ENCODE results near the gene OBSL1. TPM values are rescaled to one million over a fixed set of nuclear protein-coding genes. Genes with fewer than 3 reads are reported as not detected.

The OBSL1 gene
- total RNA-seq, 1 donor from 2014 or later = 0.26 TPM

DNA sequence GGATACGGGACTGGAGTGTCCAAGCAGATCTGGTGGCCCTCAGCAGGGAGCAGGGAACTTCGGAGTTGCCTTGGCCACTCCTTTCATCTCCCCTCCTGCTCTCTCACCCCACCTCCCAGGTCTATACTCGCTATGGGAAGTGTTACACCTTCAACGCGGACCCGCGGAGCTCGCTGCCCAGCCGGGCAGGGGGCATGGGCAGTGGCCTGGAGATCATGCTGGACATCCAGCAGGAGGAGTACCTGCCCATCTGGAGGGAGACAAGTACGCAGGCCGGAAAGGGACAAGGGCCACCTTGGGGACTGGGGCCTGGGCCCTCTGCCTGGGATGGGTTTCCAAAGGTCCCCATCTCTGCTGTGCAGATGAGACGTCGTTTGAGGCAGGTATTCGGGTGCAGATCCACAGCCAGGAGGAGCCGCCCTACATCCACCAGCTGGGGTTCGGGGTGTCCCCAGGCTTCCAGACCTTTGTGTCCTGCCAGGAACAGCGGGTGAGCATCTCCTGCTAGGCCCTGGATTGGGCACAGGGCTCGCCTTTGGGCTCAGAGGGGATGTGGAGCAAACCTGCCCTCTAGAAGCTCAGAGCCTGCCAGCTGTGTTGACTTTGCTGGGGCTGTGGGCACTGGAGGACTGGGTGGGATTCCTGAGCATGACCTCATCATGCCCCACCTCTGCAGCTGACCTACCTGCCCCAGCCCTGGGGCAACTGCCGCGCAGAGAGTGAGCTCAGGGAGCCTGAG is 39.5 kb downstream of the OBSL1 start:
- H3K27ac Mint-ChIP-seq = no peak overlapping the region
- no peak for DNase-seq
- H3K27me3 Mint-ChIP-seq = peaks cover 48% of the 10 kb centered on the region
- intact Hi-C loops (cut with micrococcal nuclease) = loop anchor here (2.0 kb wide), 1 partner anchor 73 kb away; no protein-coding TSS in a partner anchor
- no peaks in the 10 kb centered on the region for H3K36me3 Mint-ChIP-seq (ENCODE audit: low read depth)
- no peak overlapping the region for H3K4me3 Mint-ChIP-seq
- no peaks in the 10 kb centered on the region for H3K9me3 Mint-ChIP-seq
- H3K4me1 Mint-ChIP-seq = peaks cover 3% of the 10 kb centered on the region

DNA sequence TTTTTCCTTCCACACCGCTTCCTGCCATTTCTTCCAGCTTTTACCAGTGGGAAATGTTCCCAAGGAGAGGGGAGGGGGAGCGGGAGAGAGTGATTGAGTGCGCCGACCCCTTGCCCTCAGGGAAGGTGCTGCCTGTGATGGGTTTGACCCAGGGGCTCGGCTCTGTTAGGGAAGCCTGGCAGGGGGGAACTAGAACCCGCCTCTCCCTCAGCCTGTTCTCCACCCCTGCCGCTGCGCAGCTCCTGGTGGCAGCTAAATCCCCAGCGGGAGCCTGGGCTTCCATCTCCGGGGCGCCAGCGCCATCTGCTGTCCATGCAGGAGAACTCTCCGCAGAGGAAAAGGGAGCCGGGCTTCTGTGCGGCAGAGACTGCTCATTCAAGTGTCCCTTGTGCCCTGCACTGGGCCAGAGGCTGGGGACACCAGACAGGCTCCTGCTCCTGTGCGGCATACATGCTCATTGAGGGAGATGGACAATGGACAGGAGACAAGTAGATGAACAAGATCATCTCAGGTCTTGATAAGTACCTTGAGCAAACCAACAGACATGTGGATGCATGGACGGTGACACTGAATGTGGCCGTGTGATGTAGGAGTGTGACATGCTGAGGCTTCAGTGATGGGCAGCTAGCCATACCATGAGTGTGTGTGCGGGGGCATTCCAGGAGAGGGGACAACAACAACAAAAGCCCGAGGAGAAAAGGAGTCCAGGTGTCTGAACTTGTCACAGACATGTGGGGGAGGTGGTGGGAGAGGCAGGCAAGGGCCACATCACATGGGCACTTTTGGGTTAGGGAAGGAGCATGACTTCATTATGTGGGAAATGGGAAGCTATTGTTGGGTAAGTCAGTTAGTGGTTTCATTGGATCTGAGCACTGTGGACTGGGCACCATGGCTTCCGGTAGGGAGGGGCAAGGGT is 41.0 kb downstream of the OBSL1 start:
- H3K4me1 Mint-ChIP-seq = peaks cover 3% of the 10 kb centered on the region
- no peak overlapping the region for H3K4me3 Mint-ChIP-seq
- intact Hi-C loops (cut with micrococcal nuclease) = loop anchor here (1.0 to 2.0 kb wide), 4 partner anchors 32 to 127 kb away; partner anchors contain the start of gene GMPPA
- no peak overlapping the region for H3K27ac Mint-ChIP-seq
- peaks cover 59% of the 10 kb centered on the region for H3K27me3 Mint-ChIP-seq
- H3K9me3 Mint-ChIP-seq = no peaks in the 10 kb centered on the region
- DNase-seq = peak; percentile 95
- no peaks in the 10 kb centered on the region for H3K36me3 Mint-ChIP-seq (ENCODE audit: low read depth)

DNA sequence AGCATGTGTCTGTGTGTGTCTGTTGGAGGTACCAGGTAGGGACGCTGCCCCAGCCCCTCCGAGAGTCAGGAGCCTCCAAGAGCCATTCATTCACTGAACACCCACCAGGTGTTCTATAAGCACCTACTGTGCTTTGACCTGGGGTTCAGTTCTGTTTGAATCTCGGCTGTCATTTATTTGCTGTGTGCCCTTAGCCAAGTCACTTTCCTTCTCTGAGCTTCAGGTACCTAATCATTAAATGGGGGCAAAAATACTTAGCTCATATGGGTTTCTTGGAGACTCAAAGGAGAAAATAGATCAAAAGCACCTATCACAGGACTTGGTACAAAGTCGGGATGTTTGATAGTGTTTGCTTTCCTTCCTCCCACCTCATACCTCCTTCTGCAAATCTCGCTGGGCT is 43.9 kb downstream of the OBSL1 start:
- Mint-ChIP-seq H3K4me1 (peaks cover 3% of the 10 kb centered on the region), H3K36me3 (ENCODE audit: low read depth) (no peaks in the 10 kb centered on the region), H3K4me3 (no peak overlapping the region), H3K27me3 (peaks cover 75% of the 10 kb centered on the region), H3K27ac (no peak overlapping the region), H3K9me3 (no peaks in the 10 kb centered on the region)
- intact Hi-C loops (cut with micrococcal nuclease) = no loop called here
- DNase-seq = no peak

DNA sequence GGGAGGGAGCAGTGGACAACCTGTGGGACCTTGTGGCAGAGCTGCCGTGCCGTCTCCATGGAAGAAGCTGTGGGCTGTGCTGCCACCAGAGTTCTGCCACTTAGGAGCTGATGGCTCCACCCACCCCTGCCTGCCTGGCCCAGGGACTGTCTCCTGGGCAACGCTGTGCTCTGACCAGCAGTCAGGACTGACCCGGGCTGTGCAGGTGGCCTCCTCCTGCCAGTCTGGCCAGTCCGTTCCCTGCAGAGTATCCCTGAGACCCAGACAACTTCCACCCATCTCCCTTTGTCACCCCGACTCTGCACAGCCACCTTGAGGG is 44.3 kb downstream of the OBSL1 start:
- Mint-ChIP-seq H3K9me3 (no peaks in the 10 kb centered on the region), H3K27me3 (peaks cover 76% of the 10 kb centered on the region), H3K4me1 (peaks cover 4% of the 10 kb centered on the region), H3K4me3 (no peak overlapping the region), H3K27ac (no peak overlapping the region), H3K36me3 (ENCODE audit: low read depth) (no peaks in the 10 kb centered on the region)
- no peak for DNase-seq
- intact Hi-C loops (cut with micrococcal nuclease) = no loop called here

DNA sequence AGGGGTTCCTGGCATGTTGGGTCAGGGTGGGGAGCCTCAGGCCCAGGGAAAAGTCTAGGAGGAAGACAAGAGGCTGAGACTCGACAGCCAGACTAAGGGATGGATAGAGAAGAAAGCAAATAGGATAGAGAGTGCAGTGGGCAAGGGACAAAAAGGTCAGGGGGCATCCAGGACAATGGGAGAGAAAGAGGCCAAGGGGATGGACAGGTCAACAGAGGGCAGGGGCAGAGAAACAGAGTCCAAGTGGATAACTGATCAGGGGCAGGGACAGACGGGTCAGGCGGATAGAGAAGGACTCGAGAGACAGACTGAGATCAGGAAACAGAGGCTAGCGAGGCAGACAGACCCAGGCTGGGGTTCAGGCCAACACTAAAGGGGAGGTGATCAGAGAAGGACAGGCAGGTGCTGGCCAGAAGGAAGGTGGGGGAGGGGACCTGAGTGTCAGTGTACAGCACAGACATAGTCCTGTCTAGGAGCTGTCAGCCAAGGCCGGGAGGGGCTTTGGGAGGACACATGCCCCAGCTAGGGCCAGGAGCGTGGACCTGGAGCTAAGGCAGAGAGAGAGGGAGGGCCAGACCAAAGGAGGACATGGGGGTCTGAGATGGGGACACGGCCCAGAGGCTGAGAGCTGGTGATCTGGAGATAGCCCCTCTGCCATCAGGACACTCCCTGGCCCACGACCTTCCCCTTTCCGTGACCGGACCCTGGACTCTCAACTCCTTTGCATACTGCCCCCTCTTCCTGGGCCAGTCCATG is 44.8 kb downstream of the OBSL1 start:
- Mint-ChIP-seq H3K9me3 (no peaks in the 10 kb centered on the region), H3K36me3 (ENCODE audit: low read depth) (no peaks in the 10 kb centered on the region), H3K4me1 (peaks cover 8% of the 10 kb centered on the region), H3K27ac (no peak overlapping the region), H3K4me3 (no peak overlapping the region), H3K27me3 (peaks cover 81% of the 10 kb centered on the region)
- no peak for DNase-seq
- intact Hi-C loops (cut with micrococcal nuclease) = no loop called here

DNA sequence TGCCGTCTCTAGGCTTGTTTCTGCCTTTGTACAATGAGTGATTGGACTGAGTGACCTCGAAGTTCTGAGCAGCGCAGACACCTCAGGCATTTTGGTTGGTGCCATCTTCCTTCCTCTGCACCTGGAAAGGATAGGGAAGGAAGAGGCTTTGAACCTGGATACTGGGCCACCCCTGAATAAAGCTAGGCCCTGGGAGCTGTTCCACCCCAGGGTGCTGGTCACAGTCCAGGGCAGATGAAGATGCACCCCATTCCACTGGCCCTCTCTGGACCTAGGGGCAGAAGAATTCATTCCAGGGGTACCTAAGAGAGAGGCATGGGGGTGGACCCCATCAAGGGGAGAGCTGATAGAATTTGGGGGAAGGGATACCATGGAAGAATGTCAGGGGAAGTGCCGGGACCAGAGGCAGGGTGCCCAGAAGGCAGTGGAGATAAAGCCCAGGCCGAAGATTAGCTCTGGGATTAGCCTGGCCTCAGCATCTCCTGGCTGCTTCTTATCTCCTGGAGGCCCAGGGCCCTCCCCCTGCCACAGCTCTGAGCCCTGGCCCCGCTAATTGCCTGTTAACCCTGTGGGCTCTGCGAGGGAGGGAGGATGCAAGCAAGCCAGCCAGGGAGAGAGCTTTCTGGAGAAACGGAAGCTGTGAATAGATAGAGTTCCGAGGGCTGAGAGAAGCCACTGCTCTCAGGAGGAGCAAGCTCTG is 45.7 kb downstream of the OBSL1 start:
- Mint-ChIP-seq H3K36me3 (ENCODE audit: low read depth) (no peaks in the 10 kb centered on the region), H3K9me3 (no peaks in the 10 kb centered on the region)
- intact Hi-C loops (cut with micrococcal nuclease) = no loop called here

DNA sequence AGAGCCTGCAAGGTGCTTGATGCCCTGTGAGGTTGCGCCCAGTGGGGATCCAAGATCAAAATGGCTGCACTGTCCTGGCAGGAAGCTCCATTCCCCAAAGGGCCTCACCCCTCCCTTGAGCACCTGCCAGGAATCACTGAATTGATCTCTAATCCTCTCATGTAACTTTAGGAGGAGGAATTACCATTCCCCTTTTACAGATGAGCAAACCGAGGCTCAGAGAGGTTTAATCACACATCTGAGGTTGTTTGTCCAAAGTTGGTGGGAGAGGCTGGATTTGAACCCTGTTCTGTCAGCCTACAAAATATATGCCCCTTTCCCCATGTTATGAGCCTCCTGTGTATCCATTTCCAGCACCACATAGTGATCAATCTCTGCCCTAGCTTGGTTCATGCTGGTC is 46.5 kb downstream of the OBSL1 start:
- no peak overlapping the region for H3K4me3 Mint-ChIP-seq
- DNase-seq = no peak

More for the DNA sequence above, 45.7 kb downstream of the OBSL1 start:
- peaks cover 81% of the 10 kb centered on the region for H3K27me3 Mint-ChIP-seq
- no peak overlapping the region for H3K27ac Mint-ChIP-seq
- no peak for DNase-seq
- H3K4me1 Mint-ChIP-seq = peaks cover 8% of the 10 kb centered on the region
- H3K4me3 Mint-ChIP-seq = no peak overlapping the region

DNA sequence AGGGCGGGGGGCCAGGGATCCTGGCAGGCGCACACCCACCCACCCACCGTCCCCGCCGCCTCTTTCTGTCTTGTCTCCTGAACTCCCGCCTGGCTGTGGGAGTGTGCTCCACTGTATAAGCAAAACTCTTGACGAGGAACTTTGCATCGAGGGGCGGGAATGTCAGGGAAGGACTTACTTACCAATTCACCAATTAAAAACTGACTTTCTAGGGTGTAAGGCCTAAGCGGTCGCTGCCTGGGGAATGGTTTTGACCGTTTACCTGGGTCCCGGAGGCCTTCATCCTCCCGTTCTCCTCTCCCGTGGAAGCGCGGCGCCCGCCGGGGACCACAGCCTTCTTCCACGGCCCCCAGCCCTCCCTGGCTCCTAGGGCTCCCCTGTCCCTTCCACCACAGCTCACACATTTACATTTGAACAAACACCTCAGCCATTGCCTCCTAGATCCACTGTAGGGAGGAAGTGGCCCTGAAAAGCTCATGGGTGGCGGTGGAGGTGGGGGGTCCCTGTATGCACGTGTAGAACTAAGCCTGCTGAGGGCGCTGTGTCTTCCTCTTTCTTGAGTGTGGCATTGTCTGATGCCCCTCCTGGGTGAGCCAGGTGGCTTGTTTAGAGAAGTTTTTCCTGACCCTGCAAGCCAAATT is 48.2 kb downstream of the OBSL1 start:
- H3K4me1 Mint-ChIP-seq = peaks cover 4% of the 10 kb centered on the region
- intact Hi-C loops (cut with micrococcal nuclease) = no loop called here
- DNase-seq = no peak
- H3K9me3 Mint-ChIP-seq = no peaks in the 10 kb centered on the region
- H3K36me3 Mint-ChIP-seq (ENCODE audit: low read depth) = no peaks in the 10 kb centered on the region
- H3K27me3 Mint-ChIP-seq = peaks cover 73% of the 10 kb centered on the region
- H3K4me3 Mint-ChIP-seq = no peak overlapping the region
- no peak overlapping the region for H3K27ac Mint-ChIP-seq

More for the DNA sequence above, 46.5 kb downstream of the OBSL1 start:
- peaks cover 80% of the 10 kb centered on the region for H3K27me3 Mint-ChIP-seq
- H3K27ac Mint-ChIP-seq = no peak overlapping the region
- intact Hi-C loops (cut with micrococcal nuclease) = no loop called here
- peaks cover 4% of the 10 kb centered on the region for H3K4me1 Mint-ChIP-seq
- no peaks in the 10 kb centered on the region for H3K36me3 Mint-ChIP-seq (ENCODE audit: low read depth)
- no peaks in the 10 kb centered on the region for H3K9me3 Mint-ChIP-seq

DNA sequence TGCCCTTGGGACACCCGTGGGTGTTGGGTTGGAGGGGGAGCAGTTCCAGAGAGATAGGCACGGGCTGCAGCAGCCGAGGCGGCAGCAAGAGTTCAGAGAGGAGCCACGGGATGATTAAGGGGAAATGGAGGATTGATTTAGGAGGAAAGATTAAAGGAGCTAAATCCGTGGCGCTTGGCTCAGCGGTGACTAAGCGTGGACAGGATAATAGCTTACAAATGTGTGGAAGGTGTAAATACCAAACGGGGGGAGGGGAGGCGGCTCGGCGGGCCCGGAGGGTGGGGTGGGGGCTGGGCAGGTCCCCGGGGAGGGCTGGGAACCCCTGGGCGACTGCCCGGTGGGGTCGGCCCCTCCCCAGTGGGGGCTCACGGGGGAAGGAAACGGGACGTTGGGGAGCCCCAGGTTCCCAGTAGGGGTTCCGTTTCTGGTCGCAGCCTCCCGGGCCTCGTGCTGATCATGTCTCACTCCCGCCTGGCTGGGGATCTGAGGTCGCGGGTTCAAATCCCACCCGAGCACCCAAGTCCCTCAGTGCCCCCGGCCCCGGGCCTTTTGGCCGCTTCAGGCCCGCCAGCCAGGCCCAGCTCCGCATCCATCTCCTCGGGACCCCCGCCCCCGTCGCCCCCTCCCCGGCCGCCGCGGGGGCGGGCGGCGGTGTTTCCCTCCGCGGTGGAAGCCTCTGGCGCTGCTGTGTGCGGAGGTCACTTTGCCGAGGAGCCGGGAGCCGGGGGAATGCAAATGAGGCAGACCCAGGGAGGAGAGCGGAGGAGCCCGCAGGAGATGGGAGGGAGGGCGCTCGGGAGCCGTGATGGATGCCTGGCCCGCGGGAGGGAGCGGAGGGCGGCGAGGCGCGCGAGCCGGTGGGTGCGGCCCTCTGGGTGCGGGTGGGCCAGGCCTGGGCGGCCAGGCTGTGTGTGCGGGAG is 49.0 kb downstream of the OBSL1 start:
- DNase-seq = no peak
- Mint-ChIP-seq H3K9me3 (no peaks in the 10 kb centered on the region), H3K27me3 (peaks cover 71% of the 10 kb centered on the region), H3K4me3 (no peak overlapping the region), H3K4me1 (peaks cover 4% of the 10 kb centered on the region), H3K27ac (no peak overlapping the region), H3K36me3 (ENCODE audit: low read depth) (no peaks in the 10 kb centered on the region)
- intact Hi-C loops (cut with micrococcal nuclease) = no loop called here

DNA sequence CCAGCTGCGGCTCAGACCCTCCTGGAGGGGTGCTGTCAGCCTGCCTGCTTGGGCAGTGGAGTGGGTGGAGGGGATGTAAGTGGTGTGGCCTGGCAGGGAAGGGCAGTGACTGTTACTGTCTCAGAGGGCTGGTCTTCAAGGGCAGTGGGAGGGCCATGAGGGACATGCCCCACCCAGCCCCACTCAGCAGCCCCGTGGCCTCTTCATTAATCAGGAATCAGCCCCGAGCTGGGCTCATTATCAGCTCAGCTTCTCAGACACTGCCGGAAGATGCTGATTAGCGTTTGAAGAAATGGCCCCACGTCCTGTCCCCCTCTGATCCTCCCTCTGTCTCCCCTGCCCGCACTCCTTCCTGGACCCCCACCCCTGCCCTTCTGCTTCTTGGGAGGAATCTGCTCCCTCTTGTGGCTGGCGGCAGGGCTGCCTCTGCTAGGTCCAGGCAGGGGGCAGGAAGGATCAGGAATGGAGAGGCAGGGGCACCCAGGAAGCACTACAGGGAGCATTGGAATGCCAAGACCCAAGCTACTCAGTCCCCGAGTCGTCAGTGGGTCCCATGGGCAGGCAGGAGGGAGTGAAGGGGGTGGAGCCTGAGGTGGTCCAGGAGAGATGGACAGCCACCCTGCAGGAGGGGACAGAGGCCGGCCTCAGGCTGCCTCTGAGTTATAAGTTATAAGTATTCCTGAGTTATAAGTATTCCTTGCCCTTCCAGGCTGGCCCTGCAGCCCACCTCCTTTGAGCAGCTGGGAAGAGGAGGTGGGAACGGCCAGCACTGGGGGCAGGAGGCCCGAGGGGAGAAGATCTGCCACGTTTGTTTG is 50.1 kb downstream of the OBSL1 start:
- intact Hi-C loops (cut with micrococcal nuclease) = no loop called here
- DNase-seq = no peak
- Mint-ChIP-seq H3K27ac (no peak overlapping the region), H3K36me3 (ENCODE audit: low read depth) (no peaks in the 10 kb centered on the region), H3K9me3 (no peaks in the 10 kb centered on the region), H3K4me1 (peaks cover 4% of the 10 kb centered on the region), H3K4me3 (no peak overlapping the region), H3K27me3 (peaks cover 68% of the 10 kb centered on the region)

DNA sequence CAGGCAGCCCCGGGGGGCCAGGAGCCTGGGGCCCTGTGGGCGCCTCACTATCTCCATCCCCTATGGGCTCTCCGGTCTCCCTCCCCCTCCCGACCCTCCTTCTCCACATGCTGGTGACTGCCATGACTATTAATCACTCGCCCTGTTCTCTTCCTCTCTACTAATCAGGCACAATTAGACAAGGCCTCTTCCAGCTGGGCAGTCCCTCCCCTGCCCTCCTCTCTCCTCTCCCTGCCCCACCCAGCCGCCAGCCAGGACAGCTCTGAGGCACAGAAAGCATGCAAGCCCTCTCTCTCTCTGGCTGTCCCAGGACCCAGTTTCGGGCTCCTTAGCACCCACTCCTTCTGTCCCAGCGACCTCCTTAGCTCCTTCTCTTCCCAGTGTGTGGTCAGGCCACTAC is 51.3 kb downstream of the OBSL1 start:
- Mint-ChIP-seq H3K27me3 (peaks cover 66% of the 10 kb centered on the region), H3K9me3 (no peaks in the 10 kb centered on the region), H3K36me3 (ENCODE audit: low read depth) (no peaks in the 10 kb centered on the region), H3K27ac (no peak overlapping the region), H3K4me1 (peaks cover 4% of the 10 kb centered on the region), H3K4me3 (no peak overlapping the region)
- DNase-seq = no peak
- intact Hi-C loops (cut with micrococcal nuclease) = no loop called here

DNA sequence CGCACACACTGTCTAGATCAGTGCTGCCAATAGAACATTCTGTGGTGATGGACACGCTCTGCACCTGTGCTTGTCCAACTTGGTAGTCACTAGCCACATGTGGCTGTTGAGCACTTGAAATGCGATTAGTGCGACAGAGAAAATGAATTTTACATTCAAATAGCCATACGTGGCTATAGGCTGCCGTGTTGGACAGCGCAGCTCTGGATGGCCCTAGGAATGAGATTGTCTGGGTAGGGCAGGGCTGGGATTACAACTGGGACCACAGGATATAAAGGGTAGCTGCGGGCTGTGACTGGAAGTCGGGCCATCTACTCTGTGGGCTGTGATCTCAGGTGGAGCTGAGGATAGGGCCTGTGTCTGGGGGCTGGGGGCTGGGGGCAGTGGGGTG is 51.8 kb downstream of the OBSL1 start:
- H3K9me3 Mint-ChIP-seq = no peaks in the 10 kb centered on the region
- no peak overlapping the region for H3K27ac Mint-ChIP-seq
- peaks cover 60% of the 10 kb centered on the region for H3K27me3 Mint-ChIP-seq
- H3K4me1 Mint-ChIP-seq = peaks cover 4% of the 10 kb centered on the region
- DNase-seq = no peak
- H3K36me3 Mint-ChIP-seq (ENCODE audit: low read depth) = no peaks in the 10 kb centered on the region
- H3K4me3 Mint-ChIP-seq = no peak overlapping the region
- intact Hi-C loops (cut with micrococcal nuclease) = no loop called here

Data from activated CD4-positive, alpha-beta T cell treated with anti-CD3 and anti-CD28 coated beads, Interleukin-2, amount 10 ng/mL, durations not matched to agents 24 days and 14 days (primary cell).